Measurements from ENCODE around the gene MEOX2.

- no peak for TF ChIP-seq POLR2A (IDR thresholded peaks at IDR 0.05)
- TF ChIP-seq, protein P1, sequence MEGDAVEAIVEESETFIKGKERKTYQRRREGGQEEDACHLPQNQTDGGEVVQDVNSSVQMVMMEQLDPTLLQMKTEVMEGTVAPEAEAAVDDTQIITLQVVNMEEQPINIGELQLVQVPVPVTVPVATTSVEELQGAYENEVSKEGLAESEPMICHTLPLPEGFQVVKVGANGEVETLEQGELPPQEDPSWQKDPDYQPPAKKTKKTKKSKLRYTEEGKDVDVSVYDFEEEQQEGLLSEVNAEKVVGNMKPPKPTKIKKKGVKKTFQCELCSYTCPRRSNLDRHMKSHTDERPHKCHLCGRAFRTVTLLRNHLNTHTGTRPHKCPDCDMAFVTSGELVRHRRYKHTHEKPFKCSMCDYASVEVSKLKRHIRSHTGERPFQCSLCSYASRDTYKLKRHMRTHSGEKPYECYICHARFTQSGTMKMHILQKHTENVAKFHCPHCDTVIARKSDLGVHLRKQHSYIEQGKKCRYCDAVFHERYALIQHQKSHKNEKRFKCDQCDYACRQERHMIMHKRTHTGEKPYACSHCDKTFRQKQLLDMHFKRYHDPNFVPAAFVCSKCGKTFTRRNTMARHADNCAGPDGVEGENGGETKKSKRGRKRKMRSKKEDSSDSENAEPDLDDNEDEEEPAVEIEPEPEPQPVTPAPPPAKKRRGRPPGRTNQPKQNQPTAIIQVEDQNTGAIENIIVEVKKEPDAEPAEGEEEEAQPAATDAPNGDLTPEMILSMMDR (IDR thresholded peaks at IDR 0.05), result no peak
Observed at GRCh38 chr7:15567652-15568051, 118.8 kb downstream of the MEOX2 start.

Data from vagina (tissue), 2 donors.